Measurements from ENCODE around the gene EXO1.
"Not testable (repeated sequence)": the region's sequence is repeated elsewhere in the genome, so short reads cannot be mapped to it uniquely, and the experiment has no call there.

DNA sequence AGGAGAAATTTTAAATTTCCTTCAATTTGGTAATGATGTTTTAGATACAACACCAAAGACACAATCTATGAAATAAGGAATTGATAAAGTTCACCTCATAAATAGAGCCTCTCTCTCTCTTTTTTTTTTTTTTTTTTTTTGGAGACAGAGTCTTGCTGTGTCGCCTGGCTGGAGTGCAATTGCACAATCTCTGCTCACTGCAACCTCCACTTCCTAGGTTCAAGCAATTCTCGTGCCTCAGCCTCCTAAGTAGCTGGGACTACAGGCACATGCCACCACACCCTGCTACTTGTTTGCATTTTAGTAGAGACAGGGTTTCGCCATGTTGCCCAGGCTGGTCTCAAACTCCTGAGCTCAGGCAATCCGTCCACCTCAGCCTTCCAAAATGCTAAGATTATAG lies 43.3 kb upstream of the EXO1 start:
- TF ChIP-seq, protein P1, sequence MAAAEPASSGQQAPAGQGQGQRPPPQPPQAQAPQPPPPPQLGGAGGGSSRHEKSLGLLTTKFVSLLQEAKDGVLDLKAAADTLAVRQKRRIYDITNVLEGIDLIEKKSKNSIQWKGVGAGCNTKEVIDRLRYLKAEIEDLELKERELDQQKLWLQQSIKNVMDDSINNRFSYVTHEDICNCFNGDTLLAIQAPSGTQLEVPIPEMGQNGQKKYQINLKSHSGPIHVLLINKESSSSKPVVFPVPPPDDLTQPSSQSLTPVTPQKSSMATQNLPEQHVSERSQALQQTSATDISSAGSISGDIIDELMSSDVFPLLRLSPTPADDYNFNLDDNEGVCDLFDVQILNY (CRISPR knock-in tag; IDR thresholded peaks at IDR 0.05) = not testable (repeated sequence)
- not testable (repeated sequence) for TF ChIP-seq CREB1 (CRISPR knock-in tag; IDR thresholded peaks at IDR 0.05); NR2C2 (CRISPR knock-in tag; IDR thresholded peaks at IDR 0.05); CBFB (CRISPR knock-in tag; IDR thresholded peaks at IDR 0.05; ENCODE audit: low read depth); TEAD1 (CRISPR knock-in tag; IDR thresholded peaks at IDR 0.05)
- TF ChIP-seq, protein P2, sequence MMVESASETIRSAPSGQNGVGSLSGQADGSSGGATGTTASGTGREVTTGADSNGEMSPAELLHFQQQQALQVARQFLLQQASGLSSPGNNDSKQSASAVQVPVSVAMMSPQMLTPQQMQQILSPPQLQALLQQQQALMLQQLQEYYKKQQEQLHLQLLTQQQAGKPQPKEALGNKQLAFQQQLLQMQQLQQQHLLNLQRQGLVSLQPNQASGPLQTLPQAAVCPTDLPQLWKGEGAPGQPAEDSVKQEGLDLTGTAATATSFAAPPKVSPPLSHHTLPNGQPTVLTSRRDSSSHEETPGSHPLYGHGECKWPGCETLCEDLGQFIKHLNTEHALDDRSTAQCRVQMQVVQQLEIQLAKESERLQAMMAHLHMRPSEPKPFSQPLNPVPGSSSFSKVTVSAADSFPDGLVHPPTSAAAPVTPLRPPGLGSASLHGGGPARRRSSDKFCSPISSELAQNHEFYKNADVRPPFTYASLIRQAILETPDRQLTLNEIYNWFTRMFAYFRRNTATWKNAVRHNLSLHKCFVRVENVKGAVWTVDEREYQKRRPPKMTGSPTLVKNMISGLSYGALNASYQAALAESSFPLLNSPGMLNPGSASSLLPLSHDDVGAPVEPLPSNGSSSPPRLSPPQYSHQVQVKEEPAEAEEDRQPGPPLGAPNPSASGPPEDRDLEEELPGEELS (CRISPR knock-in tag; IDR thresholded peaks at IDR 0.05) = not testable (repeated sequence)
- TF ChIP-seq, protein P3, sequence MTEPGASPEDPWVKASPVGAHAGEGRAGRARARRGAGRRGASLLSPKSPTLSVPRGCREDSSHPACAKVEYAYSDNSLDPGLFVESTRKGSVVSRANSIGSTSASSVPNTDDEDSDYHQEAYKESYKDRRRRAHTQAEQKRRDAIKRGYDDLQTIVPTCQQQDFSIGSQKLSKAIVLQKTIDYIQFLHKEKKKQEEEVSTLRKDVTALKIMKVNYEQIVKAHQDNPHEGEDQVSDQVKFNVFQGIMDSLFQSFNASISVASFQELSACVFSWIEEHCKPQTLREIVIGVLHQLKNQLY (CRISPR knock-in tag; IDR thresholded peaks at IDR 0.05) = not testable (repeated sequence)
- TF ChIP-seq, protein P4, sequence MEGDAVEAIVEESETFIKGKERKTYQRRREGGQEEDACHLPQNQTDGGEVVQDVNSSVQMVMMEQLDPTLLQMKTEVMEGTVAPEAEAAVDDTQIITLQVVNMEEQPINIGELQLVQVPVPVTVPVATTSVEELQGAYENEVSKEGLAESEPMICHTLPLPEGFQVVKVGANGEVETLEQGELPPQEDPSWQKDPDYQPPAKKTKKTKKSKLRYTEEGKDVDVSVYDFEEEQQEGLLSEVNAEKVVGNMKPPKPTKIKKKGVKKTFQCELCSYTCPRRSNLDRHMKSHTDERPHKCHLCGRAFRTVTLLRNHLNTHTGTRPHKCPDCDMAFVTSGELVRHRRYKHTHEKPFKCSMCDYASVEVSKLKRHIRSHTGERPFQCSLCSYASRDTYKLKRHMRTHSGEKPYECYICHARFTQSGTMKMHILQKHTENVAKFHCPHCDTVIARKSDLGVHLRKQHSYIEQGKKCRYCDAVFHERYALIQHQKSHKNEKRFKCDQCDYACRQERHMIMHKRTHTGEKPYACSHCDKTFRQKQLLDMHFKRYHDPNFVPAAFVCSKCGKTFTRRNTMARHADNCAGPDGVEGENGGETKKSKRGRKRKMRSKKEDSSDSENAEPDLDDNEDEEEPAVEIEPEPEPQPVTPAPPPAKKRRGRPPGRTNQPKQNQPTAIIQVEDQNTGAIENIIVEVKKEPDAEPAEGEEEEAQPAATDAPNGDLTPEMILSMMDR (IDR thresholded peaks at IDR 0.05) = not testable (repeated sequence)
- TF ChIP-seq, protein P5, sequence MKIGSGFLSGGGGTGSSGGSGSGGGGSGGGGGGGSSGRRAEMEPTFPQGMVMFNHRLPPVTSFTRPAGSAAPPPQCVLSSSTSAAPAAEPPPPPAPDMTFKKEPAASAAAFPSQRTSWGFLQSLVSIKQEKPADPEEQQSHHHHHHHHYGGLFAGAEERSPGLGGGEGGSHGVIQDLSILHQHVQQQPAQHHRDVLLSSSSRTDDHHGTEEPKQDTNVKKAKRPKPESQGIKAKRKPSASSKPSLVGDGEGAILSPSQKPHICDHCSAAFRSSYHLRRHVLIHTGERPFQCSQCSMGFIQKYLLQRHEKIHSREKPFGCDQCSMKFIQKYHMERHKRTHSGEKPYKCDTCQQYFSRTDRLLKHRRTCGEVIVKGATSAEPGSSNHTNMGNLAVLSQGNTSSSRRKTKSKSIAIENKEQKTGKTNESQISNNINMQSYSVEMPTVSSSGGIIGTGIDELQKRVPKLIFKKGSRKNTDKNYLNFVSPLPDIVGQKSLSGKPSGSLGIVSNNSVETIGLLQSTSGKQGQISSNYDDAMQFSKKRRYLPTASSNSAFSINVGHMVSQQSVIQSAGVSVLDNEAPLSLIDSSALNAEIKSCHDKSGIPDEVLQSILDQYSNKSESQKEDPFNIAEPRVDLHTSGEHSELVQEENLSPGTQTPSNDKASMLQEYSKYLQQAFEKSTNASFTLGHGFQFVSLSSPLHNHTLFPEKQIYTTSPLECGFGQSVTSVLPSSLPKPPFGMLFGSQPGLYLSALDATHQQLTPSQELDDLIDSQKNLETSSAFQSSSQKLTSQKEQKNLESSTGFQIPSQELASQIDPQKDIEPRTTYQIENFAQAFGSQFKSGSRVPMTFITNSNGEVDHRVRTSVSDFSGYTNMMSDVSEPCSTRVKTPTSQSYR (CRISPR knock-in tag; IDR thresholded peaks at IDR 0.05) = not testable (repeated sequence)
